ENCODE measurements around the gene FBXL14.

The FBXL14 gene

DNA sequence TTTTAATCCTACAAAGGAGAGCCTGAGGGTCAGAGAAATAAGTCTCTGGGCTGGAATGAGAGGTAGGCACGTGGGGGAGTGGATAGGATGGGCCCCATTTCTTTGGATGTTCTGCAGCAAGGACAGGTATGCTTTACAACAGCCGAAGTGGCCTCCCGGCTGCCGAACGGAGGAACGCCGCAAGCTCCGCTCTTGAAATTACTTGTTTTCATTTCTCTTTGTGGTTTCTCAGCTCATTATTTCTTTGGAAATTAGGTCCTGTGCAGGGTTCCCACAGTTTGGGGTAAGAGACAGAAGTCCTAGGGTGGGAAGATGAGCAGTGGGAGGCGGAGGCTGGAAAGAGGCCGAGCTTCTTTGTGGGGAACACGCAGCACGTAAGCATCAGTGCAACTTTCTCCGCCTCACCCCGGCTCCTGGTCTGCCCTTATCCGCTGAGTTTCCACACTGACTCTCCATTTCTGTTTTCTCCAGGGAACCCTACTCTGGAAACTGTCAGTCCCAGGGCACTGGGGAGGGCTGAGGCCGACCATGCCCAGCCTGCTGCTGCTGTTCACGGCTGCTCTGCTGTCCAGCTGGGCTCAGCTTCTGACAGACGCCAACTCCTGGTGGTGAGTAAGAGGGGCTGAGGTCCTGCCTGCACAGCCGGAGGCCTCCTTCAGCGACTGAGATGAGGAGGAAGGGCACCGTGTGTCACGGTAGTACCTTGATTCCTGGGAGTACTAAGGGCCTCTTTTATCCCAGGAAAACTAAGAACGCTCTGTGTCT lies 36.6 kb upstream of the FBXL14 start:
- Histone ChIP-seq H4K91ac (ENCODE audit: low read depth, low read length) (peak overlapping the region; percentile 77), H3K79me2 (ENCODE audit: control insufficient read depth, insufficient read depth, low read length, poor library complexity) (peaks cover 2% of the 10 kb centered on the region), H2AFZ (ENCODE audit: insufficient read depth, low read length, poor library complexity) (no peak overlapping the region), H3K18ac (ENCODE audit: low read length) (no peak overlapping the region), H2BK120ac (ENCODE audit: insufficient read depth, low read length, poor library complexity) (no peak overlapping the region), H2AK5ac (ENCODE audit: low read length) (no peak overlapping the region), H3K14ac (ENCODE audit: low read length) (no peak overlapping the region), H3K79me1 (ENCODE audit: low read length) (peaks cover 11% of the 10 kb centered on the region), H4K8ac (ENCODE audit: low read depth, low read length) (no peak overlapping the region), H3K4ac (ENCODE audit: low read depth, low read length) (no peak overlapping the region), H2BK12ac (ENCODE audit: low read length) (no peak overlapping the region), H3K4me3 (ENCODE audit: low read depth, low read length) (no peak overlapping the region), H3K9me3 (ENCODE audit: insufficient read depth, low read depth, low read length) (no peaks in the 10 kb centered on the region), H3K4me1 (ENCODE audit: control insufficient read depth in 1 of 2, insufficient read depth in 2 of 2, low read length in 2 of 2) (peaks cover 22 to 26% of the 10 kb centered on the region in 2 experiments), H3K27ac (ENCODE audit: low read depth, low read length) (no peak overlapping the region), H3K23ac (ENCODE audit: low read length) (no peak overlapping the region), H3K27me3 (ENCODE audit: insufficient read depth, low read length) (no peaks in the 10 kb centered on the region), H3K4me2 (ENCODE audit: low read length) (peak overlapping the region; percentile 56), H3K9ac (ENCODE audit: low read length) (no peak overlapping the region), H2BK5ac (ENCODE audit: low read depth, low read length, poor library complexity) (no peak overlapping the region), H4K12ac (ENCODE audit: low read depth, low read length) (no peak overlapping the region), H3K36me3 (ENCODE audit: control insufficient read depth in 1 of 2, insufficient read depth in 2 of 2, low read length in 2 of 2) (peaks cover 2 to 6% of the 10 kb centered on the region in 2 experiments)
- no peak for DNase-seq
- WGBS (ENCODE audit: extremely low coverage, insufficient coverage, insufficient read length), result no CpG with 5 or more reads among the region's 23 CpGs

DNA sequence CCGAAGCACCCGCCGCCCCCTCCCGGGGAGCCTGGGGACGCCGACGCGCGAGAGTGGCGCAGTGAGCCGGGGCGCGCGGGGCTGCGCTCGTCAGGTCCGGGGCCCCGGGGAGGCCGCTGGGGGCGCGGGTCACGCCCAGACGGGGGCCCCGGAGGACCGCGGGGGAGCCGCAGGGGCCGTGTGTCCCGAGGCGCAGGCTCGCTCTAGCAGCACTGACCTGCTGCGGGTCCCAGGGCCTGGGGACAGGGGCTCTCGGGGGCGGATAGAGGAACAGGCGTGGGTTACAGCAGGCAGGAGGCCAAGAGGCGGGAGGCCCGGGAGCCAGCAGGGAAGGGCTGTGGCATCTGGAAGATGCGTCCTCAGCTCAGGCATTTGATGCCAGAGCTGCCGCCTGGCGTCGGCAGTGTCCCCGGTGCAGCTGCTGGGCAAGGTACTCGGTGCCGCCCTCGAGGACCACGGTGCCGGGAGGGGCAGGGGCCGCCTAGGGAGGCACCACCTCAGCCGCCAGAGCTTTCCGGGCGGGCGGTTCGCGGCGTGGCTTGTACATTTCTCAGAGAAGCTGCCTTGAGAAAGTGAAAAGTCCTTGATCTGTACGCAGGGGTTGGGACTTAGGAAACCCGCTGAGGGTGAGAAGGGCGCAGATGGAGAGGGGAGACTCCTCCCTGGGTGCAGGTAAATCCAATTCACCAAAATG lies 35.9 kb upstream of the FBXL14 start:
- Histone ChIP-seq H4K8ac (ENCODE audit: low read depth, low read length) (peak overlapping the region; percentile 50), H3K18ac (ENCODE audit: low read length) (peak overlapping the region; percentile 69), H3K79me2 (ENCODE audit: control insufficient read depth, insufficient read depth, low read length, poor library complexity) (peaks cover 2% of the 10 kb centered on the region), H2BK12ac (ENCODE audit: low read length) (peak overlapping the region; percentile 30), H4K91ac (ENCODE audit: low read depth, low read length) (peak overlapping the region; percentile 77), H3K9ac (ENCODE audit: low read length) (no peak overlapping the region), H3K23ac (ENCODE audit: low read length) (no peak overlapping the region), H3K79me1 (ENCODE audit: low read length) (peaks cover 11% of the 10 kb centered on the region), H3K4ac (ENCODE audit: low read depth, low read length) (peak overlapping the region; percentile 44), H2BK5ac (ENCODE audit: low read depth, low read length, poor library complexity) (no peak overlapping the region), H3K4me3 (ENCODE audit: low read depth, low read length) (peak overlapping the region; percentile 62), H3K4me2 (ENCODE audit: low read length) (peak overlapping the region; percentile 56), H2BK120ac (ENCODE audit: insufficient read depth, low read length, poor library complexity) (peak overlapping the region; percentile 50), H2AK5ac (ENCODE audit: low read length) (no peak overlapping the region), H4K12ac (ENCODE audit: low read depth, low read length) (no peak overlapping the region), H3K27me3 (ENCODE audit: insufficient read depth, low read length) (no peaks in the 10 kb centered on the region), H2AFZ (ENCODE audit: insufficient read depth, low read length, poor library complexity) (peak overlapping the region; percentile 63), H3K14ac (ENCODE audit: low read length) (peak overlapping the region; percentile 39), H3K27ac (ENCODE audit: low read depth, low read length) (peak overlapping the region; percentile 3), H3K36me3 (ENCODE audit: control insufficient read depth in 1 of 2, insufficient read depth in 2 of 2, low read length in 2 of 2) (peaks cover 2 to 6% of the 10 kb centered on the region in 2 experiments), H3K4me1 (ENCODE audit: control insufficient read depth in 1 of 2, insufficient read depth in 2 of 2, low read length in 2 of 2) (peaks cover 26 to 31% of the 10 kb centered on the region in 2 experiments), H3K9me3 (ENCODE audit: insufficient read depth, low read depth, low read length) (no peaks in the 10 kb centered on the region)
- no CpG with 5 or more reads among the region's 58 CpGs for WGBS (ENCODE audit: extremely low coverage, insufficient coverage, insufficient read length)
- DNase-seq, result peak in 1 of 2 donors; percentile 28

- no peaks in the 10 kb centered on the region for H3K9me3 ChIP-seq (ENCODE audit: insufficient read depth, low read depth, low read length)
- H2BK12ac ChIP-seq (ENCODE audit: low read length), result no peak overlapping the region
- peak overlapping the region; percentile 13 for H3K27ac ChIP-seq (ENCODE audit: low read depth, low read length)
- H3K18ac ChIP-seq (ENCODE audit: low read length), result peak overlapping the region; percentile 55
- peak overlapping the region; percentile 44 for H3K4ac ChIP-seq (ENCODE audit: low read depth, low read length)
- H3K79me2 ChIP-seq (ENCODE audit: control insufficient read depth, insufficient read depth, low read length, poor library complexity), result peaks cover 2% of the 10 kb centered on the region
- no peak overlapping the region for H3K23ac ChIP-seq (ENCODE audit: low read length)
- peak overlapping the region; percentile 49 for H2BK5ac ChIP-seq (ENCODE audit: low read depth, low read length, poor library complexity)
- H3K4me1 ChIP-seq (ENCODE audit: control insufficient read depth in 1 of 2, insufficient read depth in 2 of 2, low read length in 2 of 2), result peaks cover 26 to 34% of the 10 kb centered on the region in 2 experiments
- H3K79me1 ChIP-seq (ENCODE audit: low read length), result peaks cover 11% of the 10 kb centered on the region
- peak overlapping the region; percentile 77 for H4K91ac ChIP-seq (ENCODE audit: low read depth, low read length)
- H3K9ac ChIP-seq (ENCODE audit: low read length), result no peak overlapping the region
- peak overlapping the region; percentile 50 for H2BK120ac ChIP-seq (ENCODE audit: insufficient read depth, low read length, poor library complexity)
- WGBS (ENCODE audit: extremely low coverage, insufficient coverage, insufficient read length), result no CpG with 5 or more reads among the region's 32 CpGs
- peak overlapping the region; percentile 39 for H3K14ac ChIP-seq (ENCODE audit: low read length)
- H3K4me2 ChIP-seq (ENCODE audit: low read length), result peak overlapping the region; percentile 56
- H3K27me3 ChIP-seq (ENCODE audit: insufficient read depth, low read length), result no peaks in the 10 kb centered on the region
- H3K36me3 ChIP-seq (ENCODE audit: control insufficient read depth in 1 of 2, insufficient read depth in 2 of 2, low read length in 2 of 2), result peaks cover 0 to 4% of the 10 kb centered on the region in 2 experiments
- no peak overlapping the region for H2AK5ac ChIP-seq (ENCODE audit: low read length)
- peak overlapping the region; percentile 62 for H3K4me3 ChIP-seq (ENCODE audit: low read depth, low read length)
- no peak for DNase-seq
- peak overlapping the region; percentile 50 for H4K8ac ChIP-seq (ENCODE audit: low read depth, low read length)
- H2AFZ ChIP-seq (ENCODE audit: insufficient read depth, low read length, poor library complexity), result peak overlapping the region; percentile 67
- H4K12ac ChIP-seq (ENCODE audit: low read depth, low read length), result no peak overlapping the region
Measured at GRCh38 chr12:1629338-1630132, 35.2 kb upstream of the FBXL14 start.

GRCh38 chr12:1628666-1629337 lies 34.4 kb upstream of the FBXL14 start, which contains the start of gene WNT5B:
Gene WNT5B, plus strand, starts transcription at chr12:1629231. Its CDS starts 2,124 bp downstream, at chr12:1631355.
- Histone ChIP-seq H3K4me1 (ENCODE audit: control insufficient read depth in 1 of 2, insufficient read depth in 2 of 2, low read length in 2 of 2) (peaks cover 26 to 34% of the 10 kb centered on the region in 2 experiments), H2AK5ac (ENCODE audit: low read length) (no peak within 1 kb of the TSS), H3K9ac (ENCODE audit: low read length) (no peak within 1 kb of the TSS), H4K91ac (ENCODE audit: low read depth, low read length) (peak within 1 kb of the TSS; percentile 77), H4K8ac (ENCODE audit: low read depth, low read length) (peak within 1 kb of the TSS; percentile 50), H3K36me3 (ENCODE audit: control insufficient read depth in 1 of 2, insufficient read depth in 2 of 2, low read length in 2 of 2) (peaks cover 0 to 4% of the 10 kb centered on the region in 2 experiments), H3K79me1 (ENCODE audit: low read length) (peaks cover 11% of the 10 kb centered on the region), H4K12ac (ENCODE audit: low read depth, low read length) (no peak within 1 kb of the TSS), H2BK12ac (ENCODE audit: low read length) (no peak within 1 kb of the TSS), H2BK5ac (ENCODE audit: low read depth, low read length, poor library complexity) (peak within 1 kb of the TSS; percentile 49), H2BK120ac (ENCODE audit: insufficient read depth, low read length, poor library complexity) (peak within 1 kb of the TSS; percentile 50), H2AFZ (ENCODE audit: insufficient read depth, low read length, poor library complexity) (peak within 1 kb of the TSS; percentile 67), H3K14ac (ENCODE audit: low read length) (peak within 1 kb of the TSS; percentile 39), H3K18ac (ENCODE audit: low read length) (peak within 1 kb of the TSS; percentile 55), H3K27ac (ENCODE audit: low read depth, low read length) (peak within 1 kb of the TSS; percentile 17), H3K27me3 (ENCODE audit: insufficient read depth, low read length) (no peaks in the 10 kb centered on the region), H3K9me3 (ENCODE audit: insufficient read depth, low read depth, low read length) (no peaks in the 10 kb centered on the region), H3K4me3 (ENCODE audit: low read depth, low read length) (peak within 1 kb of the TSS; percentile 62), H3K4me2 (ENCODE audit: low read length) (peak within 1 kb of the TSS; percentile 56), H3K4ac (ENCODE audit: low read depth, low read length) (peak within 1 kb of the TSS; percentile 44), H3K23ac (ENCODE audit: low read length) (no peak within 1 kb of the TSS), H3K79me2 (ENCODE audit: control insufficient read depth, insufficient read depth, low read length, poor library complexity) (peaks cover 2% of the 10 kb centered on the region)
- DNase-seq, result no peak
- no CpG with 5 or more reads among the region's 17 CpGs for WGBS (ENCODE audit: extremely low coverage, insufficient coverage, insufficient read length)

Measured in trophoblast cell (in vitro differentiated cells and primary cell).